Sigmoid colon (tissue), 7 donors: ENCODE data around the gene SNX1. TPM values are rescaled to one million over a fixed set of nuclear protein-coding genes. Genes with fewer than 3 reads are reported as not detected.

Experiments used
- DNase-seq: peaks from one replicate; pipeline ENCODE4 v3.0.0-alpha.2; 2019
- H3K27ac ChIP-seq, 4 donors: fragments of 200-600 bp; sonication (generic); one replicate each; pipeline ENCODE4 v1.5.1; 2016 to 2019; ENCODE audit warnings: mild to moderate bottlenecking in 1 of 4
- H3K27me3 ChIP-seq, 3 donors: fragments of 200-600 bp; sonication (generic); one replicate each; pipeline ENCODE4 v1.5.1; 2019; ENCODE audit warnings: mild to moderate bottlenecking in 1 of 3
- H3K36me3 ChIP-seq, 4 donors: fragments of 200-600 bp; sonication (generic); one replicate each; pipeline ENCODE4 v1.5.1; 2016 to 2019
- H3K4me1 ChIP-seq, 4 donors: fragments of 200-600 bp; sonication (generic); one replicate each; pipeline ENCODE4 v1.5.1; 2017 to 2019
- H3K4me3 ChIP-seq, 4 donors: fragments of 200-600 bp; sonication (generic); one replicate each; pipeline ENCODE4 v1.5.1; 2017 to 2019; ENCODE audit warnings: mild to moderate bottlenecking in 2 of 4, moderate library complexity in 1 of 4
- H3K9me3 ChIP-seq, 4 donors: fragments of 200-600 bp in 3 of 4; sonication (generic) in 3 of 4; one replicate each; pipeline versions ENCODE4 v1.5.1 to v1.6.1; 2013 to 2019
- EP300 ChIP-seq, 4 donors: sonication (generic); formaldehyde crosslinking; IDR thresholded peaks; one replicate each; pipeline ENCODE4 v1.6.1; 2017; ENCODE audit warnings: antibody characterized with exemption in 4 of 4
- POLR2A ChIP-seq, 2 donors: fragments of 450-650 bp; IDR thresholded peaks; one replicate each; pipeline ENCODE4 v1.6.1; 2016; ENCODE audit warnings: antibody characterized with exemption in 2 of 2, mild to moderate bottlenecking in 2 of 2, moderate library complexity in 2 of 2
- POLR2AphosphoS5 ChIP-seq, 4 donors: sonication (generic); formaldehyde crosslinking; IDR thresholded peaks; one replicate each; pipeline ENCODE4 v1.6.1; 2017; ENCODE audit warnings: antibody characterized with exemption in 4 of 4
- WGBS, 2 donors: extraction: QIAGEN DNeasy Blood & Tissue Kit; methylation state at CpG; one replicate each; pipeline ENCODE4 v1.1.7; 2013; 5-methylcytosine and 5-hydroxymethylcytosine counted together
- intact Hi-C: fragments of 100-400 bp; cut with DNase I; formaldehyde crosslinking; loops from one replicate; pipeline ENCODE4 v1.15.1; 2023
- polyA plus RNA-seq, 3 donors: library from polyadenylated mRNA; stranded (reverse); fragments of 200-250 nt; gene quantifications; one replicate each; pipeline ENCODE4 v1.2.3, GENCODE V29; 2013
- total RNA-seq, 4 donors: library from RNA; depleted of rRNA; stranded (reverse); fragments of >200 nt; gene quantifications; one replicate each; pipeline ENCODE4 v1.1.0, GENCODE V29; 2016
- TF ChIP-seq, protein P1 (sequence below), 4 experiments: fragments of 450-650 bp in 3 of 4; fragments of 200-600 bp in 1 of 4; IDR thresholded peaks; one replicate each; pipeline ENCODE4 v1.5.1; 2016 to 2019; ENCODE audit warnings: antibody characterized with exemption in 4 of 4, mild to moderate bottlenecking in 3 of 4, moderate library complexity in 2 of 4
- donor health status: healthy with polysubstance abuse.
- donor health status: Bipolar disorder and iron deficiency.
- donor health status: healthy.

Gene SNX1
- total and polyA plus RNA-seq, 7 donors = 70.3 to 88.1 (median 75.1) TPM

DNA sequence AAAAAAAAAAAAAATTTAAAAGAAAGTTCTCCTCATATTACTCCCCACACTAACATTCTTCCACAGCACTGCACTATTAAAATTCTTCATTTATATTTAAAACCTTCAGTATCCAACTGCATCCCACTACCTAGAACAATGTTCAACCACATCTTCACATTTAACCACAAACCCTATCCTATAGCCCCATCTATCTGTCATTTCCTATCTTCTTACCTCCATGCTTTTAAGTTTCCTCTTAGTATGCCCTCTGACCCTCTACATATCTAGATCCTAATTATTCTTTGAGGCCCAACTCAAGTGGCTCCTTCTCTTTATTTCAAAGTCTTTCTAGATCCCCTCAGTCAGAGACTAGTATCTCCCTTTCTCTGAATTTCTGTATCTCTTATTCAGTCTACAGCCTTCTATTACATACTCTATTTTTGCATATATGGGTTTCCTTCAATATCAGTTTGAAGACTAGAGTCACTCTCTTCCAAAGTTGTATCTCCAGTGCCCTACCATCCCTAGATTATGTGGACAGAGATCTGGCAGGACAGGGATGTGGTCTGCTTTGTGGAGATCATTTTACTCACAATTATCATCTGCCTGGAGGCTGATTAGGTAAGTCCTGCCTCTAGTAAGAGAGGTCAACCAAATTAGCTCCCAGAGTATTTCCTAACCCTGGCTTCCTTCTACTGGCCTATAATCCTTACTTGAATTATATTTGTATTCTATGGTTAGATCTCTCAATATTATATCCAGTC is 3.5 kb upstream of the SNX1 start:
- no peak for DNase-seq
- Histone ChIP-seq H3K36me3 (peaks cover 0 to 26% (median 6%) of the 10 kb centered on the region in 4 donors), H3K27me3 (no peaks in the 10 kb centered on the region), H3K4me1 (peaks cover 0 to 42% (median 33%) of the 10 kb centered on the region in 4 donors), H3K4me3 (peak overlapping the region in 2 of 4 donors; percentile 73 to 75), H3K27ac (peak overlapping the region; percentile 87 to 91 (median 90)), H3K9me3 (no peaks in the 10 kb centered on the region)
- TF ChIP-seq EP300 (IDR thresholded peaks at IDR 0.05) (no peak), POLR2AphosphoS5 (IDR thresholded peaks at IDR 0.05) (no peak), POLR2A (IDR thresholded peaks at IDR 0.05) (no peak)
- TF ChIP-seq, protein P1, sequence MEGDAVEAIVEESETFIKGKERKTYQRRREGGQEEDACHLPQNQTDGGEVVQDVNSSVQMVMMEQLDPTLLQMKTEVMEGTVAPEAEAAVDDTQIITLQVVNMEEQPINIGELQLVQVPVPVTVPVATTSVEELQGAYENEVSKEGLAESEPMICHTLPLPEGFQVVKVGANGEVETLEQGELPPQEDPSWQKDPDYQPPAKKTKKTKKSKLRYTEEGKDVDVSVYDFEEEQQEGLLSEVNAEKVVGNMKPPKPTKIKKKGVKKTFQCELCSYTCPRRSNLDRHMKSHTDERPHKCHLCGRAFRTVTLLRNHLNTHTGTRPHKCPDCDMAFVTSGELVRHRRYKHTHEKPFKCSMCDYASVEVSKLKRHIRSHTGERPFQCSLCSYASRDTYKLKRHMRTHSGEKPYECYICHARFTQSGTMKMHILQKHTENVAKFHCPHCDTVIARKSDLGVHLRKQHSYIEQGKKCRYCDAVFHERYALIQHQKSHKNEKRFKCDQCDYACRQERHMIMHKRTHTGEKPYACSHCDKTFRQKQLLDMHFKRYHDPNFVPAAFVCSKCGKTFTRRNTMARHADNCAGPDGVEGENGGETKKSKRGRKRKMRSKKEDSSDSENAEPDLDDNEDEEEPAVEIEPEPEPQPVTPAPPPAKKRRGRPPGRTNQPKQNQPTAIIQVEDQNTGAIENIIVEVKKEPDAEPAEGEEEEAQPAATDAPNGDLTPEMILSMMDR (IDR thresholded peaks at IDR 0.05) = no peak
- intact Hi-C loops = no loop called here

DNA sequence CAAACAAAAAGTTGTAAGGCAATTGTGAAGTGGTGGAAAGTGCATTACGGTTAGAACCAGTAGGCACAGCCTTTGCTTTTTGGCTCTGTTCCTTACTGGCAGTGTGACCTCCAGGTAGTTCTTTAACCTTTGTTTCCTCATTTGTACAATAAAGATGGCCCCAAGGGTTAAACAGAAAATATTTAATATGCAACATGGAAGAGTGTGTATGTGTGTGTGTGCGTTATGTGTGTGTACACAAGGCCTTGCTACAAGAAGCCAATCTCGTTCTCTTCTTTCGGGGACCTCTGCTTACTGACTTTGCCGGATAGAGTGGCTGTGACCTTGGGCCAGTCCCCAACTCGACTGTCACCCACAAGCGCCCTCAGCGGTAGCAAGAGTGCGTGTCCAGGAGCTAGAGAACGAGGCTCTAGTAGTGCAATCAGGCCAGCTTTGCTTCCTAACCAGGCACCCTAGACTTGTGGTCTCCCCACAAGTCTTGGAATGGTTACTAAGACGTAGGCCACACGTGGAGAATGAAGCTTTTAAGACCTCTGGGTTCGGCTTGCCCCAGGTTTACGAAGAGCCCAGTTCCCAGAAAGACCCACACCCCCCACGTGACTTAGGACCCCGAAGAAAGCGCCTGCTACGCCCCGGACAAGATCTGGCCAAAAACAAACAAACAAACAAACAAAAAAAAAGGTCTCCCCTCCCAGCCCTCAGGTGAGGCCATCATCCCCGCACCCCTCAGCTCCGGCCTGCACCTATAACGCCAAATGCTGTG is 2.7 kb upstream of the SNX1 start:
- TF ChIP-seq EP300 (IDR thresholded peaks at IDR 0.05) (no peak), POLR2AphosphoS5 (IDR thresholded peaks at IDR 0.05) (no peak), POLR2A (IDR thresholded peaks at IDR 0.05) (no peak)
- TF ChIP-seq, protein P1 (IDR thresholded peaks at IDR 0.05) = no peak
- Histone ChIP-seq H3K27ac (peak overlapping the region; percentile 87 to 91 (median 90)), H3K9me3 (no peaks in the 10 kb centered on the region), H3K27me3 (no peaks in the 10 kb centered on the region), H3K4me1 (peaks cover 0 to 50% (median 41%) of the 10 kb centered on the region in 4 donors), H3K36me3 (peaks cover 0 to 18% (median 2%) of the 10 kb centered on the region in 4 donors), H3K4me3 (peak overlapping the region; percentile 60 to 75 (median 68))
- 1 to 5% methylated on average over 22 of the region's 22 CpGs for WGBS, 2 donors
- DNase-seq = no peak
- intact Hi-C loops = no loop called here

DNA sequence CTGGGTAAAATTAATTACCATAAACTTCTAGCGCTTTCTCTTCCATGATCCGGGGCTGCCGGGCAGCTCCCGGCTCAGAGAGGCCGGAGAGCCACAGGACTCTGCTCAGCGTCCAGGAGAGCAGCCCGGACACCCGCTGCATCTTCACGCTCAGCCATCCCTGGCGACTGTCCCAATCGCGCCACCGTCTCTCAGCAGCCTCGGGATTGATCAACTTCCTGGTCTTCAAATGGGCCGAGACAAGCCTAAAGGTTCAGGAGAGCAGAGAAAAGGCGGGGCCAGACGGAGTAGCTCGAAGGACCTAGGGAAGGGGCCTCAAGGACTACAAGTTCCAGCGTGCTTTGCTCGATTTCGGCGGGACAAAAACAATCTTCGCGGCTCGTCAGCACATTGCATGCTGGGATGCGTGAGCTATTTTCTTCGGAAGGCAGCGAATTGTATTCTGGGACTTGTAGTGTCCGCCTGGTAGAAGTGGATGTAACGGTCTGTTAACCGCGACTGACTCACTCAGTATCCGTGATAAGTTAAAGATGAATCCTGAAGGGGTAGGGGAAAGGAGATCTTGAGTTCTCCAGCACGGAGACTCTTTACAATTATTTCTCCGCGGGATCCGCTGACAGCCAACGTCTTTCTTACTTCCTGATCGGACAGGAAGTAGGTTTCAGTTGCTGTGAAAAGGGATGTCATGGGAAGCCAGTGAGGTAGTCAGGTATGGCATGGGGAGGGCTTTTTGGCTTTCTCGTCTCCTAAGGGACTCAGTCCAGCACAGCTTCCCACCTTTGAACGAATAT is 2.0 kb upstream of the SNX1 start, which contains the start of gene CIAO2A:
TSS of gene CIAO2A (minus strand) at position 212 of the 791 bp plus-strand sequence. CDS start at position 142, 70 bp downstream.
- intact Hi-C loops = loop anchor here (2.0 kb wide), 1 partner anchor 69 kb away; the partner anchor contains the start of gene PPIB
- DNase-seq = peak; percentile 98
- H3K27me3 ChIP-seq = no peaks in the 10 kb centered on the region
- H3K4me3 ChIP-seq = peak within 1 kb of the TSS; percentile 60 to 75 (median 68)
- H3K27ac ChIP-seq = peak within 1 kb of the TSS; percentile 87 to 91 (median 90)
- TF ChIP-seq POLR2A (IDR thresholded peaks at IDR 0.05) (peak; percentile 45 to 52), POLR2AphosphoS5 (IDR thresholded peaks at IDR 0.05) (peak; percentile 52 to 90 (median 68)), EP300 (IDR thresholded peaks at IDR 0.05) (peak in 1 of 4 donors; percentile 13)
- TF ChIP-seq, protein P1 (IDR thresholded peaks at IDR 0.05) = no peak
- H3K9me3 ChIP-seq = no peaks in the 10 kb centered on the region
- WGBS, 2 donors = 0 to 1% methylated on average over 41 of the region's 41 CpGs
- peaks cover 0 to 57% (median 49%) of the 10 kb centered on the region in 4 donors for H3K4me1 ChIP-seq
- H3K36me3 ChIP-seq = peaks cover 0 to 12% (median 0%) of the 10 kb centered on the region in 4 donors

GRCh38 chr15:64095431-64095794 is 369 bp upstream of the SNX1 start:
- H3K27me3 ChIP-seq = no peaks in the 10 kb centered on the region
- DNase-seq = no peak
- H3K9me3 ChIP-seq = no peaks in the 10 kb centered on the region
- H3K4me3 ChIP-seq = peak overlapping the region; percentile 82 to 99 (median 96)
- H3K36me3 ChIP-seq = no peaks in the 10 kb centered on the region
- TF ChIP-seq, protein P1 (IDR thresholded peaks at IDR 0.05) = no peak
- TF ChIP-seq POLR2AphosphoS5 (IDR thresholded peaks at IDR 0.05) (no peak), POLR2A (IDR thresholded peaks at IDR 0.05) (no peak), EP300 (IDR thresholded peaks at IDR 0.05) (no peak)
- peak overlapping the region; percentile 87 to 91 (median 90) for H3K27ac ChIP-seq
- intact Hi-C loops = loop anchor here (2.0 kb wide), 1 partner anchor 67 kb away; the partner anchor contains the start of gene PPIB
- peaks cover 0 to 73% (median 64%) of the 10 kb centered on the region in 4 donors for H3K4me1 ChIP-seq
- 27 to 37% methylated on average over 4 of the region's 4 CpGs for WGBS, 2 donors
